GM18505 (cell line): Measurements from ENCODE around the gene SLC19A1.
"Not testable (repeated sequence)": the region's sequence is repeated elsewhere in the genome, so short reads cannot be mapped to it uniquely, and the experiment has no call there.

Experiments
- ATAC-seq: cut with Tn5 transposase; IDR thresholded peaks from one replicate; pipeline ENCODE4 v1.9.1; 2021; ENCODE audit not compliant: unreplicated experiment
- POLR2A ChIP-seq: IDR thresholded peaks from 4 replicates; pipeline ENCODE4 v1.6.1; 2011; ENCODE audit warnings: borderline replicate concordance; ENCODE audit not compliant: insufficient read depth, insufficient read length; ENCODE audit errors: extremely low read depth

SLC19A1 gene

DNA sequence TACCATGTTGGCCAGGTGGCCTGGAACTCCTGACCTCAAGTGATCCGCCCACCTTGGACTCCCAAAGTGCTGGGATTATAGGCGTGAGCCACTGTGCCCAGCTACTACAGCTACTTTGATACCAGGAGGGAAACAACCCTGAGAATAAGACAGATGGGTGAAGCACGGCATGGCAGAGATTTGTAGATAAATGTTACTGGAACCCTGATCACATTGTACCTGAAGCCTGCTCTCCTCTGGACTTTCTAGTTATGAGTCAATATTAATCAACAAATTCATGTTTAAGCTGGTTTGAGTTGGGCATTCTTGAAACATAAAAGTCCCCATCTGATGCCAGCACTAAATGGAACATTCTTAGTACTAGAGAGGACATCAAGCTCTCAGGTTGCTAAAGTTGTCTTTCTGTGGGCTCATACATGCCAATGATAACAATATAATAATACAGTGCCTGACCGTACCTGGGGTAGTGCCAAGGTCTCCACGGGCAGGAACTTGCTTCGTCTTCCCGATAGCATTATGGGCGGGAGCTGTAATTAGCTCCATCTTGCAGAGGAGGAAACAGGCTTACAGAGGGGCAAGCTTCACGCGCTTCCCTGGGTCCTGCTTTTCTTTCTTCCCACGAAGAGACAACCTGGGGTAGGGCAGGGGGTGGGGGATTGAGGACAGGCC, 30.7 kb upstream of the SLC19A1 start:
- ATAC-seq = no peak
- no peak for TF ChIP-seq POLR2A

DNA sequence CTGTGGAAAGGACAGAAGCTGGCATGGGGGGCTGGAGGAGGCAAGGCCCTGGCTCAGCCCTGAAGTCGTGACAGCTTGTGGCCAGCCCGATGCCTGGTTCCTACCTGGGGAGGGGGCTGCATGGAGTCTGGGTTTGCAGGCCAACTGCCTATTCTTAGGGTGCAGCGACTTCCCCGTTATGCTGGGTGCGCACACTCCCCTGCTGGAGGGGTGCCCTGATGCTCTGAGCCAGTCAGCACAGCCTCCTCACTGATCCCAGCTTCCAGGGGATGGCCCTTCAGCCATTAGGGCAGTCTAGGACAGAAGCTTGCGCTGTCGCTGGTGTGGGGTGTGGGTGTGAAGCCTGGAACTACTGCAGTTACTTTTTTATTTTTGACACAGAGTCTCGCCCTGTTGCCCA, 30.0 kb upstream of the SLC19A1 start:
- no peak for ATAC-seq
- TF ChIP-seq POLR2A = no peak

DNA sequence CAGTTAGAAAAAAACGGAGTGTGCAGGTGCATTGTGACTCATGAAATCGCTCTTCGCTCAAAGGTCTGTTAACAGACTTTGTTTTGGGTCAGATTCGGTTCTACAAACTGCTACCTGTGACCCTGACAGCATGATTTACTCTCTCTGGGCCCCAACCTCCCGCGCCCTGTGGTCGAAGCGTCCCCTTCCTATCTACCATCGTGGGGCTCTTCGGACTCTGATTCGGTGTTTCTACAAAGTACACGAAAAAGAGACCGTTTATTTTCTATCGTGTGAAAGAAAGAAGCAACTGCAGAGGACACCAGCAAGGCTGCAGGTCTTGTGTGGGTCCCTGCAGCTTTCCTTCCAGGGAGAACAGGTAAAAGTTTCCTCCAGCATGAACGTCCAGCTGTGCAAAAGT, 29.4 kb upstream of the SLC19A1 start:
- ATAC-seq = no peak
- no peak for TF ChIP-seq POLR2A

DNA sequence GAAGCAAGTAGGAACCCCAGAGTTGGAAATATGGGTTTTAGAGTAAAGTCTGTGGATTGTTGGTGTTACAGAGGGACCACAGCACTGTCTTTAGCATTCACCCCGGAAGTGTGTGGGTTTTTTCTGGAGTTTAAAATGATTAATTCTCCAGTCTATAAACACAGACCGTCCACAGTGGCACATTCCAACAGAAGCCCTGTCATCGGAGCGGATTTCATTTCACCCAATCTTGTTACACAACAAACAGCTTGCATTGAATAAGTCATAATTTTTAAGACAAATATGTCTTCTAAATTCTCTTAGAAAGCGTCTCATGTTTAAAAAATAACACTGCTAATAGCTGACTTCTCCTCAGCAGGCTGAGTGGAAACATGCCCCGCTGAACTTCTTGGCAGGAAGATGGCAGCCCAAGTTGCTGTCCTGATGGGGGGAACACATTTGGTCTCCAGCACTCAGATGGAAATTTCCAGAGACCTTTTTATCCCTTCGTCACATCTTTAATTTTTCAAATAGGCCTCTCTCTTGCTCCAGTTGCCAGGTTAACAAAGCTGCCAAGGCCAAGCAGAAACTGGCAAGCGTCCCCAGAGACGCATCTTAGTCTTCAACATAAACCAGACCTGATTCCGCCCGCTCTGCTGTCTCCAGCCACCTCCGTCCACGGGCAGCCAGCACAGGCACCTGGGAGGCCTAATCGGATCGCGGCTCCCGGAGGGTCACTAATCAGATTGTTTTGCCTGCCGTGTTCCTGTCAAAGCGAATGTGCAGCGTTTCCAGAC, 28.8 kb upstream of the SLC19A1 start:
- no peak for TF ChIP-seq POLR2A
- no peak for ATAC-seq

DNA sequence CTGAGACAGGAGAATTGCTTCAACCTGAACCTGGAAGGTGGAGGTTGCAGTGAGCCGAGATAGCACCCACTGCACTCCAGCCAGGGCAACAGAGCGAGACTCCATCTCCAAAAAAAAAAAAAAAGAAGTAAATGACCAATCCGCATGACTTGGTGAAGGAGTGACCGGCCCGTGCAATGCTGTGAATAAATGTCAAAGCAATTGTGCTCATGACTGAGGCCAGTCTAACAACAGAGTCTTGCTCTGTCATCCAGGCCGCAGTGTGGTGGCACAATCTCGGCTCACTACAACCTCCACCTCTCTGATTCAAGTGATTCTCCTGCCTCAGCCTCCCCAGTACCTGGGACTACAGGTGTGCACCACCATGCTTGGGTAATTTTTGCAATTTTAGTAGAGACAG, 27.8 kb upstream of the SLC19A1 start:
- ATAC-seq = no peak
- TF ChIP-seq POLR2A = no peak

DNA sequence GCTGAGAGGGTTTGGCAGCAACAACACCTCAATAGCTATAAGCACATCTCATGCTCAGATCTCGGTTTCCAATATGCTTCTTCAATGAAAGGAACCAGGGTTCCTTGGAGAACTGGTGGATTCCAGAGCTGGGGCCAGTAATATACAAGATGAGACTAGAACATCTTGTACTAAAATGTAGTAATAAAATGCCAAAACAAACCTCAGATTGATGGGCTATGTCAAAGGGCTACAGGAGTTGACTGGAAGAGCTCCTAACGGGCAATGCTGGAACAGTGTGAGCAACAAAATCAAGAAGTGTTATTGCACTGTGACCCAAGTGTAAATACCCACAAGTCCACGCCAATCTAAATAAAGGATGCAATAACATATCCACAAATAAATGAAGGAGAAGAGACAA, 26.1 kb upstream of the SLC19A1 start:
- no peak for TF ChIP-seq POLR2A
- no peak for ATAC-seq

DNA sequence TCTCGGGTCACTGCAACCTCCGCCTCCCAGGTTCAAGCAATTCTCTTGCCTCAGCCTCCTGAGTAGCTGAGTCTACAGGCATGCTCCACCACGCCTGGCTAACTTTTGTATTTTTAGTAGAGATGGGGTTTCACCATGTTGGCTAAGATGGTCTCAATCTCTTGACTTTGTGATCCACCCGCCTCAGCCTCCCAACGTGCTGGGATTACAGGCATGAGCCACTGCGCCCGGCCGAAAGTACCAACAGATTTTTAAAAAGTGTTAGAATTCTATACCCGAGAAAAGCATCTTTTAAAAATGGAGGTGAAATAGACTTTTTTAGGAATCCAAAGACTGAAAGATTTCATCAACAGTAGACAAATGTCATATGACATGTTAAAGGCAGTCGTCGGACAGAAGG, 21.9 kb upstream of the SLC19A1 start:
- ATAC-seq = not testable (repeated sequence)

DNA sequence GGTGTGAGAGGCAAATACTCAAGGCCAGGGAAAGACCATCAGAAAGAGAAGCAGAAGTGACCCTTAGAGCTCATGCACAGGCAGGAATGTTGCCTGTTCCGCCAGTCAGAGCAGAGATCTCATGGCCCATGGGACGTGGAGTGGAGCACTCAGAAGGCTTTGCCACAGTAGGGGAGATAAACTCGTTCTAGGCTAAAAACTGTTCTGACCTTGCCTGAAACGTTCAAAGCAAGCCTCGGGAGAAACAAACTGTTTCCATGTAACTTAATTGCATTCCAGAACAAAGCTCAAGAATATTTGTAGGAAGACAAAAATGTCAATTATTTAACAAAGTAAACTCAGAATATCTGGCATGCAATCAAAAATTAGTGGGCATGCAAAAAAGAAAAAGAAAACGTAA, 20.7 kb upstream of the SLC19A1 start:
- no peak for ATAC-seq
- no peak for TF ChIP-seq POLR2A

DNA sequence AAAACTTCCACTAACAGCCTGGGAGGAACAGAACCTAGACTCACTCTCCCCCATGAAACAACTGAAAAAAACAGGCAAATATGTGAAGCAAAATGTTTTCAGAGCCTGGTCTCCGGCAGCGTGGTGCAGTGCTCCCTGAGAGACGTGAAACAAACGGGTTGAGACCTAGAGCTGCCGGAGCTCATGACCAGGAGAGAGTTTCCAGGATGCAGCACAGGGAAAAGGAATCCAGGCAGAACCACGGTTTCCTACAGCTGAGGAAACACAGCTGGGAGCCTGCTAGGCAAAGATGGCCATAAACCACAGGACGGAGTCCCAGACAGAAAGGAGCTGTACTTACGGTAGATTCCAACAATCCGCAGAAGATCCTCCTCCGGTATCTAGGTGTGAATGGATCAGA, 20.2 kb upstream of the SLC19A1 start:
- TF ChIP-seq POLR2A = no peak
- no peak for ATAC-seq

DNA sequence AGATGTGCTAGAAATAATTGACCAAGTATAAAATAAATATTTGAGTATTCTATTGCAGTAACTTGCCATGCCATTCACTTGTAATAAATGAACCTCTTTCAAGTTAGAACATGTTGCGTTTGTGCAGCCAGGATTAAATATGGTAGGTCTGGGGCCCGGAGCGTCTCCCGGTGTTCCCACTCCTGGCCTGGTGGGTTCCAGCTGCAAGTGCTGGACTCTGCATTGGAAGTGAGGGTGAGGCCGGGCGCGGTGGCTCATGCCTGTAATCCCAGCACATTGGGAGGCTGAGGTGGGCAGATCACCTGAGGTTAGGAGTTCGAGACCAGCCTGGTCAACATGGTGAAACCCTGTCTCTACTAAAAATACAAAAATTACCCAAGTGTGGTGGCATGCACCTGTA, 19.0 kb upstream of the SLC19A1 start:
- not testable (repeated sequence) for ATAC-seq

DNA sequence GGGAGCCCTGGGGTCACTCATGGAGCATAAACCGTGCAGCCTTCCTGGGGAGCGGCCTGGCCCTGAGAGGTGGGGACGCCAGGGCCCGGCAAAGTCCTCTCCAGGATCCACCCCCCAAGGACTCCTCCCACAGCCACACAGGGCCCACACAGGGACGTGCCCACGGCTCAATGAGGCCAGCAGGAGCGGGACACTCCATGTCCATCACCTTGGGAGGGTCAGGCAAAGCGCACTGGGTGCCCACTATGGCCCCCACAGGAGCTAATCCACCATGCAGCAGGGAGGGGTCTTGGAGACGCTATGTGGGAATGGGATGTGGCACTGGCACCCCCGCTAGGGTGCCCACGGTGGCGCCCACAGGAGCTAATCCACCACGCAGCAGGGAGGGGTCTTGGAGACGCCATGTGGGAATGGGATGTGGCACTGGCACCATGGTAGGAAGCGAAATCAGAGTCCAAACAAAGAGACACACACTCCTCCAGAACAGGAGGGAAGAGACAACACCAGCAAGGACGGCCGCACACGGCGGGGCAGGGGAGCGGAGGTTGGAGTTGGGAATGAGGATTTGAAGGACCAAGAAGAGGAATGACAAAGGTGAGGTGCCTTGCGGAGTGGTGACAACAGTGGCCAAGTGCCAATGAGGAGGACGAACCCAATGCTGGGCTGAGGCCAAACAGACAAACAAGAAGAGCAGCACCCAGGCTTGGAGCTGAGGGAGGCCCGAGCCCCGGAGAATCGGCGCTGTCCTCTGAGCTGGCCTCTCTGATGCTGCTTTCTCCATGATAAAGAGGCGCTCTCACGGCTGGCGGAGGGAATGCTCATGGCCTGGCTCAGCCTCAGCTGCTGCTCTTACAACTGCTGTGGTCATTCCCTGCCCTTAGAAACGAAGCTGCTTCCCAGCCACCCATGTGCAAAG, 18.1 kb upstream of the SLC19A1 start:
- no peak for TF ChIP-seq POLR2A
- ATAC-seq = no peak

DNA sequence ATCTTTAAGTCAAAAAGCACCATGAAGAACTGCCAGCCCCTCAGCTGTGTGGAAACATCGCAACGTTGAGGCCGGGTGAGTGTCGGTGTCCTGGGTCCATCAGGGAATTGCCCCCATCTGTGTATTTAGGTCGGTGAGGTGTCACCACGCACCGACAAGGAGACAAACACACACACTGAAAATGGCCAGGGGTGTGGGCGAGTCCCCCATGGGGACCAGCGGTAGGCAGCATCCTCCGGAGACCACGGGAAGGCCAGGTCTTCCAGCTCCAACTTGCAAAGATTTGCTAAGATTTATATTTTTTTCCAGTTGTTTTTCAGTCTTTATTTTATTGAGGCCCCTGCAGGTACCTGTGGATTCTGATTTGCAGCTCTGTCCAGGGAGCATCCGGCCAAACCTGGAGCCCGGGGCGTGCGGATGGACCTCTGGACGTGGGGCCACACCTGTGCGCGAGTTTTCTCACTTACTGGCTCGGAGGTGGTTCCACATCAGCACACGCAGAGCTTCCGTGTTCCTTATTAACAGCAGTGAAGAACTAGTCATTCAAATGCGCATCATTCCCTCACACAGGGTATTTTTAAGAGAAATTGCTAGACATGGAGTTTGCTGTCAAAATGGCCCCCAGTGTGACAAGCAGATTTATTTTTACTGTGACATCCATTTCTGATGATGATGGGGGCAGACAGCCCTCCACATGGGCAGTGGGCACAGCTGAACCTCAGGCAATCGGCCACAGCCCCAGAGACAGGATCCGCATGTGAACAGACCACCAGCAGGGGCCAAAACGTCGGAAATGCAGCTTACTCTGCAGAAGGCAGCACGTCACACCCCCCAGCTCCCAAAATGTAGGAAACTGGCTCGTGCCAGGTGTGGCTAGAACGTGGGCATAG, 17.2 kb upstream of the SLC19A1 start:
- no peak for ATAC-seq
- TF ChIP-seq POLR2A = no peak
